Measurements from ENCODE around the gene PLEKHG5.

DNA sequence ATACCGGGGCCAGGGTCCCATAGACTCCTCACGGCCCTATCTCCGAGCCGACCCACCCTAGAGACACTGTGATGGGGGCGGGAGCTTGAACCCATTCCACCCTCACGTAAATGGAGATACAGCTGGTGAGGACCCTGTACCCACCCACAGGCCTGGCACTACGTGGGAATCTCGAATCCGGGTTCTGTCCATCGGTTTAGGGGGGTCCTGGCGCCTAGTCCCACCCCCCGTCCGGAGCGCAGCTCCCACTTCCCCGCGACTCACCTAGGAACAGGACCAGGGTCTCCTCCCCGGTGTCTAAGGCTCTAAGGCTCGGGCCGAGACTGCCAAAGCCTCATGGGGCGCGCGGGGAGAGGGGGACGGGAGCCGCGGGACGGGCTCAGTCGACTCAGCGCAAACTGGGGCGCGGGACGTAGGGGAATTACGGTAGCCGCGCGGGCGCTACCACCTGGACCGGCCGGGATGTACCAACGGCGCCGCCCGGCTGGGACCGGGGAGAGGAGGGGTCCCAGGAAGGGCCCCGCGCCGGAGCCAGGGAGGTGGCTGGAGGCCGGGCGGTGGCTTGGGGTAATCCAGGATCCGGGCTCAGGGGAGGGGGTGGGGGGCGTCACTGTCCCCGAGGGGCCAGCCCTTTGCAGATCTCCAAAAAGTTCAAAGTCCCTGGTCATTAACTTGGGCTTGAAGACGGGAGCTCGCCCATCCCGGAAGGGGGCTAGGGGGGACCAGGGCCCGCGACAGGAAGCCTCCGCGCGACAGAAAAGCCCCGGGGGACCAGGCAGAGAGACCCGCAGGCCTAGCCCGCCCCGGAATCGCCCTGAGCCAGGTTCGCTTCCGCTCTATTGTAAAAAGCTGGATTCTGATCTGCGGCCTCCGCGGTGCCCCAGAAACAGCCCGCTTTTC lies 1.0 kb downstream of the PLEKHG5 start:
- TF ChIP-seq, protein P1, sequence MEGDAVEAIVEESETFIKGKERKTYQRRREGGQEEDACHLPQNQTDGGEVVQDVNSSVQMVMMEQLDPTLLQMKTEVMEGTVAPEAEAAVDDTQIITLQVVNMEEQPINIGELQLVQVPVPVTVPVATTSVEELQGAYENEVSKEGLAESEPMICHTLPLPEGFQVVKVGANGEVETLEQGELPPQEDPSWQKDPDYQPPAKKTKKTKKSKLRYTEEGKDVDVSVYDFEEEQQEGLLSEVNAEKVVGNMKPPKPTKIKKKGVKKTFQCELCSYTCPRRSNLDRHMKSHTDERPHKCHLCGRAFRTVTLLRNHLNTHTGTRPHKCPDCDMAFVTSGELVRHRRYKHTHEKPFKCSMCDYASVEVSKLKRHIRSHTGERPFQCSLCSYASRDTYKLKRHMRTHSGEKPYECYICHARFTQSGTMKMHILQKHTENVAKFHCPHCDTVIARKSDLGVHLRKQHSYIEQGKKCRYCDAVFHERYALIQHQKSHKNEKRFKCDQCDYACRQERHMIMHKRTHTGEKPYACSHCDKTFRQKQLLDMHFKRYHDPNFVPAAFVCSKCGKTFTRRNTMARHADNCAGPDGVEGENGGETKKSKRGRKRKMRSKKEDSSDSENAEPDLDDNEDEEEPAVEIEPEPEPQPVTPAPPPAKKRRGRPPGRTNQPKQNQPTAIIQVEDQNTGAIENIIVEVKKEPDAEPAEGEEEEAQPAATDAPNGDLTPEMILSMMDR (IDR thresholded peaks at IDR 0.05): no peak
- peak in 1 of 4 donors; percentile 44 for TF ChIP-seq POLR2A (IDR thresholded peaks at IDR 0.05)

Data from esophagus squamous epithelium (tissue), 4 donors.